Activated T-cell treated with anti-CD3 and anti-CD28 coated beads, Interleukin-2, amount 50 U/mL, for 24 hours (primary cell): ENCODE results near the gene PEPD.

Experiments
- DNase-seq: peaks from one replicate; pipeline ENCODE4 v3.0.0-alpha.2; 2020
- H3K27ac Mint-ChIP-seq: 2 replicates; pipeline ENCODE4 v1.8.0; 2020; ENCODE audit warnings: mild to moderate bottlenecking, mixed read lengths
- H3K27me3 Mint-ChIP-seq: 2 replicates; pipeline ENCODE4 v1.8.0; 2020; ENCODE audit warnings: mixed read lengths
- H3K36me3 Mint-ChIP-seq: 2 replicates; pipeline ENCODE4 v1.8.0; 2020; ENCODE audit warnings: low read depth, mixed read lengths
- H3K4me1 Mint-ChIP-seq: 2 replicates; pipeline ENCODE4 v1.8.0; 2020; ENCODE audit warnings: low read depth, mixed read lengths
- H3K4me3 Mint-ChIP-seq: 2 replicates; pipeline ENCODE4 v1.8.0; 2020; ENCODE audit warnings: mild to moderate bottlenecking, moderate library complexity, mixed read lengths
- H3K9me3 Mint-ChIP-seq: 2 replicates; pipeline ENCODE4 v1.8.0; 2020; ENCODE audit warnings: mixed read lengths

Gene PEPD

GRCh38 chr19:33554391-33554790, 32.8 kb upstream of the PEPD start:
- Mint-ChIP-seq H3K36me3 (no peaks in the 10 kb centered on the region), H3K27me3 (peaks cover 4% of the 10 kb centered on the region), H3K4me1 (no peaks in the 10 kb centered on the region), H3K27ac (no peak overlapping the region), H3K4me3 (no peak overlapping the region), H3K9me3 (no peaks in the 10 kb centered on the region)
- DNase-seq = no peak

GRCh38 chr19:33553530-33554310, 32.1 kb upstream of the PEPD start:
- Mint-ChIP-seq H3K36me3 (no peaks in the 10 kb centered on the region), H3K4me1 (no peaks in the 10 kb centered on the region), H3K9me3 (no peaks in the 10 kb centered on the region), H3K27me3 (no peaks in the 10 kb centered on the region), H3K27ac (no peak overlapping the region), H3K4me3 (no peak overlapping the region)
- DNase-seq = no peak

DNA sequence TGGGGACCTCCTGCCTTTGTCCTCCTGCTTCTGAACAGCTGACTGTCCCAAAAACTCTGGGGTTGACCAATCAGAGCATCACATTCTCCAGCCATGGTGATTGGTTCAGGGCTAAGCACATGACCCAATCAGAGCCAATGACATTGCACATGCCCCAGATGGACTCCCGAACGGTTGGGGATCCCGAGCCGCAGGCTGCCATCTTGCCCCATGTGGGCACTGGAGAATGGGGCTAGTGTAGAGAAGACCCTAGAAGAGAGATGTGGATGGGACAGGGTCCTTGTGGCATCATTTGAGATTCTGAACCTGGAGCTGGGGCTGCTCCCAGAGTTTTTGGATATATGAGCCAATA, 31.3 kb upstream of the PEPD start:
- no peaks in the 10 kb centered on the region for H3K9me3 Mint-ChIP-seq
- no peak overlapping the region for H3K4me3 Mint-ChIP-seq
- H3K27ac Mint-ChIP-seq = no peak overlapping the region
- H3K36me3 Mint-ChIP-seq = no peaks in the 10 kb centered on the region
- no peaks in the 10 kb centered on the region for H3K27me3 Mint-ChIP-seq
- no peak for DNase-seq
- no peaks in the 10 kb centered on the region for H3K4me1 Mint-ChIP-seq

GRCh38 chr19:33552191-33552927, 30.8 kb upstream of the PEPD start:
- Mint-ChIP-seq H3K4me1 (no peaks in the 10 kb centered on the region), H3K9me3 (no peaks in the 10 kb centered on the region), H3K27ac (no peak overlapping the region), H3K36me3 (no peaks in the 10 kb centered on the region), H3K4me3 (no peak overlapping the region), H3K27me3 (no peaks in the 10 kb centered on the region)
- DNase-seq = no peak

- H3K9me3 Mint-ChIP-seq = no peaks in the 10 kb centered on the region
- no peak overlapping the region for H3K27ac Mint-ChIP-seq
- peaks cover 2% of the 10 kb centered on the region for H3K27me3 Mint-ChIP-seq
- DNase-seq = no peak
- H3K4me1 Mint-ChIP-seq = no peaks in the 10 kb centered on the region
- no peaks in the 10 kb centered on the region for H3K36me3 Mint-ChIP-seq
- no peak overlapping the region for H3K4me3 Mint-ChIP-seq
Measured at GRCh38 chr19:33551676-33552075, 30.1 kb upstream of the PEPD start.

- H3K27ac Mint-ChIP-seq = no peak overlapping the region
- no peak for DNase-seq
Measured at GRCh38 chr19:33550768-33551167, 29.2 kb upstream of the PEPD start.

DNA sequence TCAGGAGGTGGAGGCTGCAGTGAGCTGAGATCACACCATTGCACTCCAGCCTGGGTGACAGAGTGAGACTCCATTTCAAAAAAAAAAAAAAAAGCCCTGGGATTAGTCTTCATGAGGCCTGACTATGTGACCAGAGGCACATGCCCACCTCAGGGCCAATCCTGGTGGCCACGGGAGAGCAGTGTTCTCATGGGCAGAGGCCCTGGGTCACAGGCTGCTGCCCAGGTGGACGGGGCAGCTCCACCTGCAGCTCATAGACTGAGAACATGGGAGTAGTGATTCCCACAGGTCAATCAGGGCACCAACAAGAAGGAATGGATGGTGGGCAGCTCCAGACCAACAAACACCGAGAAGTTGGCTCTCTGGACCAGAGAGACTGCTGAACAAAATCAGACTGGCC, 26.1 kb upstream of the PEPD start:
- no peak for DNase-seq
- H3K4me1 Mint-ChIP-seq = no peaks in the 10 kb centered on the region
- H3K27ac Mint-ChIP-seq = no peak overlapping the region
- no peak overlapping the region for H3K4me3 Mint-ChIP-seq
- H3K9me3 Mint-ChIP-seq = no peaks in the 10 kb centered on the region
- peaks cover 21% of the 10 kb centered on the region for H3K27me3 Mint-ChIP-seq
- no peaks in the 10 kb centered on the region for H3K36me3 Mint-ChIP-seq

More at GRCh38 chr19:33550768-33551167, 29.2 kb upstream of the PEPD start:
- H3K4me3 Mint-ChIP-seq = no peak overlapping the region
- H3K9me3 Mint-ChIP-seq = no peaks in the 10 kb centered on the region
- H3K36me3 Mint-ChIP-seq = no peaks in the 10 kb centered on the region
- H3K27me3 Mint-ChIP-seq = peaks cover 3% of the 10 kb centered on the region
- no peaks in the 10 kb centered on the region for H3K4me1 Mint-ChIP-seq

- H3K9me3 Mint-ChIP-seq = no peaks in the 10 kb centered on the region
- peaks cover 26% of the 10 kb centered on the region for H3K27me3 Mint-ChIP-seq
Measured at GRCh38 chr19:33546656-33547055, 25.1 kb upstream of the PEPD start.

GRCh38 chr19:33545217-33545981, 23.8 kb upstream of the PEPD start:
- H3K4me3 Mint-ChIP-seq = no peak overlapping the region
- H3K4me1 Mint-ChIP-seq = no peaks in the 10 kb centered on the region
- no peak overlapping the region for H3K27ac Mint-ChIP-seq
- H3K27me3 Mint-ChIP-seq = peaks cover 37% of the 10 kb centered on the region
- H3K9me3 Mint-ChIP-seq = no peaks in the 10 kb centered on the region
- H3K36me3 Mint-ChIP-seq = no peaks in the 10 kb centered on the region
- no peak for DNase-seq

More at GRCh38 chr19:33546656-33547055, 25.1 kb upstream of the PEPD start:
- H3K36me3 Mint-ChIP-seq = no peaks in the 10 kb centered on the region
- no peaks in the 10 kb centered on the region for H3K4me1 Mint-ChIP-seq
- no peak for DNase-seq
- no peak overlapping the region for H3K27ac Mint-ChIP-seq
- no peak overlapping the region for H3K4me3 Mint-ChIP-seq

GRCh38 chr19:33535226-33535625, 13.6 kb upstream of the PEPD start:
- H3K27me3 Mint-ChIP-seq = peaks cover 36% of the 10 kb centered on the region
- no peak overlapping the region for H3K27ac Mint-ChIP-seq
- DNase-seq = no peak
- H3K4me1 Mint-ChIP-seq = no peaks in the 10 kb centered on the region
- H3K4me3 Mint-ChIP-seq = no peak overlapping the region
- H3K36me3 Mint-ChIP-seq = no peaks in the 10 kb centered on the region
- no peaks in the 10 kb centered on the region for H3K9me3 Mint-ChIP-seq

DNA sequence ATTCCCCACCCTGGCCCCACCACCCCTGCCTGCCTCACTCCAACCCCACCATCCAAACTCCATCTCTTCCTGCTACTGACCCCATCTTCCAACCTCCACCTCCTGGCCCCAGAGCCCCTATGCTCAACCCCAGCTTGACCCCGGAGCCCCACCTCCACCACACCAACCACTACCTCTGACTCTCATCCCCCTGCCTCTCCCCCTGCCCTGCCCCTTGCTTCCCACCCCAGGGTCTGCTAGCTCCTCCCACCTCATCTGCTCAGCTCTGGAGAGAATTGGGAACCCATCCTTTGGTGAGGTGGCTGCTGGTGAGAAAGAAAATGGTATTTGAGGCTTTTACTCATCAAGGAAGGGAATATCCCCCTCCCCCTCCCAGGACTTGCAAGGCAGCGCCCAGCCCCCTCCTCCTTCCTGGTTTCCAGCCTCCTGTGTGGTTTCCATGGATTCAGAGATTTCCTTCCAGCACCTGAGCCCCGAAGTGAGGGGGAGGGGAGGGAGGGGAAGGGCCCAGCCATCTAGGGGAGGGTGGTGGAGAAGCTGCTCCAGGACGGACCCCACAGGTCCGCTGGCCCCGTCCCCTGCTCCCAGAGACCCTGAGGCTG, 11.4 kb upstream of the PEPD start:
- Mint-ChIP-seq H3K4me1 (no peaks in the 10 kb centered on the region), H3K9me3 (no peaks in the 10 kb centered on the region), H3K27me3 (peaks cover 37% of the 10 kb centered on the region), H3K27ac (no peak overlapping the region), H3K4me3 (no peak overlapping the region), H3K36me3 (no peaks in the 10 kb centered on the region)
- no peak for DNase-seq

DNA sequence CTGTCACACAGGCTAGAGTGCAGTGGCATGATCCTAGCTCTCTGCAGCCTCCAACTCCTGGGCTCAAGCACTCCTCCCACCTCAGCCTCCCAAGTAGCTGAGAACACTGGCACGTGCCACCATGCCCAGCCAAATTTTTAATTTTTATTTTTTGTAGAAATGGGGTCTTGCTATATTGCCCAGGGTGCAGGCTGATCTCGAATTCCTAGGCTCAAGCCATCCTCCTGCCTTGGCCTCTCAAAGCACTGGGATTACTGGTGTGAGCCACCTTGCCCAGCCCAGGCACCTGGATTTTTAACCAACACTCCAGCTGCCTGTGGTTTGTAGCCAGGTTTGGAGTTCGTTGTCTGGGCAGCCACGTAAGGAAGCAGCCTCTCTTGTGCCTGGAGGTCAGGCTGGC, 9.3 kb upstream of the PEPD start:
- no peak overlapping the region for H3K27ac Mint-ChIP-seq
- H3K4me1 Mint-ChIP-seq = no peaks in the 10 kb centered on the region
- no peak overlapping the region for H3K4me3 Mint-ChIP-seq
- no peaks in the 10 kb centered on the region for H3K9me3 Mint-ChIP-seq
- DNase-seq = no peak
- peaks cover 36% of the 10 kb centered on the region for H3K27me3 Mint-ChIP-seq
- no peaks in the 10 kb centered on the region for H3K36me3 Mint-ChIP-seq

DNA sequence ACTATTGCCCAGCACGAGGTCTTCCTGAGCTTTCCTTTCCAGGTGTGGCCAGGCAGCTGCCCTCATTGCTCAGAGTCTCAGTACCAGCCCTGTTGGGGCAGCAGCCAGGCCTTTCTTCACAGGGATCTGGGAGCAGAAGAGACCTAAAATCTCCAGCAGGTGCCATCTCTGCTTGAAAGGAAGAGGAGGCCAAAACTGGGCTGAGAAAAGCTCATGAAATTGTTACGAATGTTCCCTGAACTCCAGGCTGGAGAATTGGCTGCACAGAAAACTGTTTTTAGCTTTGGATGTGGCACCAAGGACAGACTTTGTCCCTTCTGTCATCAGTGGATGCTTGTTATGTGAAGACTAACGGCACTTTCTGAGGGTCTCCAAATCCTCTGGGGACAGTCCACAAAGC, 8.7 kb upstream of the PEPD start:
- Mint-ChIP-seq H3K27ac (no peak overlapping the region), H3K9me3 (no peaks in the 10 kb centered on the region), H3K4me3 (no peak overlapping the region), H3K36me3 (no peaks in the 10 kb centered on the region), H3K27me3 (peaks cover 34% of the 10 kb centered on the region), H3K4me1 (no peaks in the 10 kb centered on the region)
- DNase-seq = no peak

GRCh38 chr19:33529094-33529676, 7.6 kb upstream of the PEPD start:
- peaks cover 31% of the 10 kb centered on the region for H3K27me3 Mint-ChIP-seq
- H3K4me1 Mint-ChIP-seq = no peaks in the 10 kb centered on the region
- H3K9me3 Mint-ChIP-seq = no peaks in the 10 kb centered on the region
- H3K4me3 Mint-ChIP-seq = no peak overlapping the region
- H3K36me3 Mint-ChIP-seq = no peaks in the 10 kb centered on the region
- DNase-seq = no peak
- no peak overlapping the region for H3K27ac Mint-ChIP-seq
